ENCODE results near the gene GBP2. TPM values are rescaled to one million over a fixed set of nuclear protein-coding genes. Genes with fewer than 3 reads are reported as not detected.

GBP2 gene, protein sequence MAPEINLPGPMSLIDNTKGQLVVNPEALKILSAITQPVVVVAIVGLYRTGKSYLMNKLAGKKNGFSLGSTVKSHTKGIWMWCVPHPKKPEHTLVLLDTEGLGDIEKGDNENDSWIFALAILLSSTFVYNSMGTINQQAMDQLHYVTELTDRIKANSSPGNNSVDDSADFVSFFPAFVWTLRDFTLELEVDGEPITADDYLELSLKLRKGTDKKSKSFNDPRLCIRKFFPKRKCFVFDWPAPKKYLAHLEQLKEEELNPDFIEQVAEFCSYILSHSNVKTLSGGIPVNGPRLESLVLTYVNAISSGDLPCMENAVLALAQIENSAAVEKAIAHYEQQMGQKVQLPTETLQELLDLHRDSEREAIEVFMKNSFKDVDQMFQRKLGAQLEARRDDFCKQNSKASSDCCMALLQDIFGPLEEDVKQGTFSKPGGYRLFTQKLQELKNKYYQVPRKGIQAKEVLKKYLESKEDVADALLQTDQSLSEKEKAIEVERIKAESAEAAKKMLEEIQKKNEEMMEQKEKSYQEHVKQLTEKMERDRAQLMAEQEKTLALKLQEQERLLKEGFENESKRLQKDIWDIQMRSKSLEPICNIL
- total RNA-seq, result 25.2 and 31.6 TPM in 2 replicates

DNA sequence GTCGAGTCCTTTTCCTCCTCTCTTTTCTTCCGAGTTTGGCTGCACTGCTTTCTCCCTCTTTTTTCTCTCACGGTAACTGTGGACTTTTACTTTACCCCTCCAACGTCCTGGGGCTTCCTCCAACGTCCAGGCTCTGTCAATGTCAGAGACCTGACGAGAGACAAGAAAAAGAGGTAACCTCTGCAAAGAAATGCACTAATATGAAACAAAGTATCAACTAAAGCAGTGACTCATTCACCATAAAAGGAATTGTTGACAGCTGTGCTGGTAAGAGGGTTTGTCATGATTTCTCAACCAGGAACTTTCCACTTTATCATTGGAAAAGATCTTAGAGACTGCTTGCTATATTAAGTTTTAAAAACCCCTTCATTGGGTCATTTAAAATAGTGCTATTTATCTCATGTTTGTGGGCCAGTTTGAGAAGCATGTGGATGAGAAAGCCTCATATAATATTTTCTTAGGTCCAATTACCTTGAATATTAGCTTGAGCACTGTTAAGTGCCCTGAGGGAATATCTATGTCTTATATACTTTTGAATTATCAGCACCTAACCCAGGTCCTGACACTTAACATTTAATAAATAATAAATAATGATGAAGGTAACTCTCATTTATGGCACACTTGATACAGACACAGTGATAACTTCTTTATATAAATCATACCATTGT lies at the start of gene GBP2:
Gene GBP2, minus strand, starts transcription at position 202 of the 668 bp plus-strand sequence. CDS start 4,148 bp downstream, outside the sequence.

DNA sequence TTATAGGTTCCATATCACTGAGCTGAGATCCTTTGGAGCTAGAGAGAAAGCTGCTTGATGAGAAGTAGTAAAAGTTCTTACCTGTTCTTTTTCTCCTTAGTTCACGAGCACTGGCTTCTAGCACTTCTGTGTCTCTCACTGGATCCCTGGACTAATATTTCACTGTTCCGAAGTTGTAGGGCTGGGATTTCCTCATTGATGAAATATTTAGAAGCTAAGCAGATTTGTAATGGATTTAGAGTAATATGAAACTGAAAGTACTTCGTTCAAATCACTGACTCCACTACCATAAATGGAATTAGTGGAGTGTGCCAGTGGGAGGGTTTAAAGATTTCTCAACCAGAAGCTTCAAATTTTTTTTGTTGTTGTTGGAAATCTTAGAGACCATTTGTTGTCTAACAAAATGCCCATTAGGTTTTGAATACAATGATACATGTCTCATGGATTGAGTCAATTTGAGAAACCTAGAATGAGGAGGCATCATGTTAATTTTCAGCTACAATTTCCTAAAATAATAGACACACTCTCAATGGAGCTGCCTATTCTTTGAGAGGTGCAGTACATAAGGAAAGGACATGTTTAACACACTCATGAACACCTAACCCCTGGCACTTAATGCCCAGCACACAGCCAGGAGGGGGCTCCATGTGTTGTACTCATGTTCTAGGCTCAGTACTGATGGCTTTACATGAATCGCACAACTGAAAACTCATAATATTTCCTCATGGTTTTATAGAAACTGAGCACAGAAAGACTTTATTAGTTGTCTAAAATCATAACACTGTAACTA lies 60.6 kb downstream of the GBP2 start, which contains the start of gene GBP1:
Gene GBP1, minus strand, starts transcription at position 130 of the 790 bp plus-strand sequence. CDS start 1,974 bp downstream, outside the sequence.

Other genes with a start within 250 kb of the GBP2 start
- gene GTF2B, start 234.5 kb downstream of the GBP2 start, total RNA-seq, result 44.1 and 45.4 TPM in 2 replicates
- gene KYAT3, start 133.5 kb downstream of the GBP2 start, total RNA-seq, result 39.2 and 46.1 TPM in 2 replicates
- gene RBMXL1, start 133.5 kb downstream of the GBP2 start, total RNA-seq, result 13.6 and 15.7 TPM in 2 replicates
- 22.4 and 28.1 TPM in 2 replicates for gene GBP3, start 103.2 kb downstream of the GBP2 start, total RNA-seq
- gene GBP1, start 60.9 kb downstream of the GBP2 start, total RNA-seq, result 19.8 and 27.7 TPM in 2 replicates
- gene GBP7, start 49.9 kb upstream of the GBP2 start, total RNA-seq, result 0.12 TPM in 1 of 2 replicates, not detected in the other
- gene GBP4, start 72.8 kb upstream of the GBP2 start, total RNA-seq, result 0.25 and 0.77 TPM in 2 replicates
- gene GBP5, start 146.7 kb upstream of the GBP2 start, total RNA-seq, result not detected in 2 replicates
- 0.11 TPM in 1 of 2 replicates, not detected in the other for gene GBP6, start 237.9 kb upstream of the GBP2 start, total RNA-seq

All from uterine smooth muscle cell (primary cell).